DND-41 (cell line): ENCODE measurements around the gene GP9.

ENCODE experiments used
- ATAC-seq: fragments of 200-7000 bp; cut with Tn5 transposase; 3 replicates; pipeline ENCODE4 v1.9.1; 2021; ENCODE audit warnings: low read depth; ENCODE audit not compliant: insufficient read depth
- DNase-seq: peaks from one replicate; pipeline ENCODE4 v3.0.0-alpha.2; 2020
- H2AFZ ChIP-seq: 2 replicates; pipeline ENCODE4 v1.6.0; 2012; ENCODE audit warnings: low read depth, low read length
- H3K27ac ChIP-seq: 2 replicates; pipeline ENCODE4 v1.5.1; 2012; ENCODE audit warnings: low read length, inconsistent platforms
- H3K27me3 ChIP-seq: fragments of 200-600 bp; sonication (generic); 2 replicates; pipeline ENCODE4 v1.6.0; 2012; ENCODE audit warnings: low read length, mild to moderate bottlenecking, inconsistent platforms; ENCODE audit not compliant: insufficient read depth, poor library complexity
- H3K36me3 ChIP-seq: 2 replicates; pipeline ENCODE4 v1.5.1; 2012; ENCODE audit warnings: low read length, inconsistent platforms; ENCODE audit not compliant: insufficient read depth
- H3K4me1 ChIP-seq: 2 replicates; pipeline ENCODE4 v1.5.1; 2012; ENCODE audit warnings: mild to moderate bottlenecking, low read length; ENCODE audit not compliant: insufficient read depth
- H3K4me2 ChIP-seq: 2 replicates; pipeline ENCODE4 v1.6.0; 2012; ENCODE audit warnings: mild to moderate bottlenecking, moderate library complexity, low read length, inconsistent platforms; ENCODE audit not compliant: insufficient read depth
- H3K4me3 ChIP-seq, 2 experiments: fragments of 200-600 bp in 1 of 2; shearing (Covaris generic) in 1 of 2; 2 replicates each; pipeline ENCODE4 v1.5.1; 2012 to 2016; ENCODE audit warnings: inconsistent platforms in 2 of 2, low read length in 2 of 2, mild to moderate bottlenecking in 2 of 2, low read depth in 1 of 2, moderate library complexity in 1 of 2
- H3K79me2 ChIP-seq: 2 replicates; pipeline ENCODE4 v1.6.0; 2012; ENCODE audit warnings: low read length, inconsistent platforms; ENCODE audit not compliant: insufficient read depth
- H3K9ac ChIP-seq: 2 replicates; pipeline ENCODE4 v1.6.0; 2012; ENCODE audit warnings: low read depth, mild to moderate bottlenecking, inconsistent platforms, low read length, moderate library complexity
- H3K9me3 ChIP-seq: 2 replicates; pipeline ENCODE4 v1.5.1; 2012; ENCODE audit warnings: low read length, moderate library complexity, mild to moderate bottlenecking, inconsistent platforms; ENCODE audit not compliant: insufficient read depth, severe bottlenecking
- H4K20me1 ChIP-seq: 2 replicates; pipeline ENCODE4 v1.6.0; 2012; ENCODE audit warnings: low read length; ENCODE audit not compliant: insufficient read depth
- EZH2 ChIP-seq: IDR thresholded peaks from 3 replicates; pipeline ENCODE4 v1.6.1; 2012; ENCODE audit warnings: borderline replicate concordance, low read depth, mild to moderate bottlenecking, moderate library complexity, low read length, inconsistent platforms; ENCODE audit not compliant: severe bottlenecking
- TF ChIP-seq, protein P1 (sequence below): IDR thresholded peaks from 2 replicates; pipeline ENCODE4 v1.5.1; 2012; ENCODE audit warnings: borderline replicate concordance, low read length, moderate library complexity, mild to moderate bottlenecking; ENCODE audit not compliant: poor library complexity, severe bottlenecking; ENCODE audit errors: extremely low read depth

Gene GP9

DNA sequence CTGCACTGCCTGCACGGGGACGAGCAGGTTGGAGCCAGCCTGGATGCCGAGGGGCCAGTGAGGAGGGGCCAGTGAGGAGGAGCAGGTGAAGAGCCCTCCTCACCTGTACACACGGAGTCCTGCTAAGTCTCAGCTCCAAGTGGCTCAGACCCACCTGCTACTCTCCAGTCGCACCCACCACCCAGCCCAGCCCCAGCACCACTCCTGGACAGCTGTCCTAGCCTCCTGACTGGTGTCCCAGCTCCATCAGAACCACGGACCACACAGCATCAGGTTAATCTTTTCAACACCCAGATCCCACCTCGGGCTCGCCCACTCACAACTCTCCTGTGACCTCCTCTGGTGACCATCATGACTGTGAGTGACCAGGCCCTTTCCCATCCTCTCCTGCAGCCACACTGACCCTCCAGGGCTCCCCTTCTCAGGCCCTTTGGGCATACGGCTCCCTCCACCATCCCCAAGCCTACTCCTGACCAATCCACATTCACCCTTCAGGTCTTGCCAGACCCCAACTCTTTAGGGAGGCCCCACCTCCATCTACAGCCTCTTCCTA lies 45.7 kb upstream of the GP9 start:
- Histone ChIP-seq H4K20me1 (no peaks in the 10 kb centered on the region), H3K4me2 (no peak overlapping the region), H3K36me3 (no peaks in the 10 kb centered on the region), H3K9me3 (no peaks in the 10 kb centered on the region), H2AFZ (peak overlapping the region; percentile 79), H3K4me3 (no peak overlapping the region), H3K27ac (peak overlapping the region; percentile 78), H3K4me1 (peaks cover 23% of the 10 kb centered on the region), H3K79me2 (no peaks in the 10 kb centered on the region), H3K9ac (peak overlapping the region; percentile 51), H3K27me3 (no peaks in the 10 kb centered on the region)
- no peak for ATAC-seq
- TF ChIP-seq, protein P1, sequence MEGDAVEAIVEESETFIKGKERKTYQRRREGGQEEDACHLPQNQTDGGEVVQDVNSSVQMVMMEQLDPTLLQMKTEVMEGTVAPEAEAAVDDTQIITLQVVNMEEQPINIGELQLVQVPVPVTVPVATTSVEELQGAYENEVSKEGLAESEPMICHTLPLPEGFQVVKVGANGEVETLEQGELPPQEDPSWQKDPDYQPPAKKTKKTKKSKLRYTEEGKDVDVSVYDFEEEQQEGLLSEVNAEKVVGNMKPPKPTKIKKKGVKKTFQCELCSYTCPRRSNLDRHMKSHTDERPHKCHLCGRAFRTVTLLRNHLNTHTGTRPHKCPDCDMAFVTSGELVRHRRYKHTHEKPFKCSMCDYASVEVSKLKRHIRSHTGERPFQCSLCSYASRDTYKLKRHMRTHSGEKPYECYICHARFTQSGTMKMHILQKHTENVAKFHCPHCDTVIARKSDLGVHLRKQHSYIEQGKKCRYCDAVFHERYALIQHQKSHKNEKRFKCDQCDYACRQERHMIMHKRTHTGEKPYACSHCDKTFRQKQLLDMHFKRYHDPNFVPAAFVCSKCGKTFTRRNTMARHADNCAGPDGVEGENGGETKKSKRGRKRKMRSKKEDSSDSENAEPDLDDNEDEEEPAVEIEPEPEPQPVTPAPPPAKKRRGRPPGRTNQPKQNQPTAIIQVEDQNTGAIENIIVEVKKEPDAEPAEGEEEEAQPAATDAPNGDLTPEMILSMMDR = no peak
- no peak for TF ChIP-seq EZH2
- DNase-seq = no peak

DNA sequence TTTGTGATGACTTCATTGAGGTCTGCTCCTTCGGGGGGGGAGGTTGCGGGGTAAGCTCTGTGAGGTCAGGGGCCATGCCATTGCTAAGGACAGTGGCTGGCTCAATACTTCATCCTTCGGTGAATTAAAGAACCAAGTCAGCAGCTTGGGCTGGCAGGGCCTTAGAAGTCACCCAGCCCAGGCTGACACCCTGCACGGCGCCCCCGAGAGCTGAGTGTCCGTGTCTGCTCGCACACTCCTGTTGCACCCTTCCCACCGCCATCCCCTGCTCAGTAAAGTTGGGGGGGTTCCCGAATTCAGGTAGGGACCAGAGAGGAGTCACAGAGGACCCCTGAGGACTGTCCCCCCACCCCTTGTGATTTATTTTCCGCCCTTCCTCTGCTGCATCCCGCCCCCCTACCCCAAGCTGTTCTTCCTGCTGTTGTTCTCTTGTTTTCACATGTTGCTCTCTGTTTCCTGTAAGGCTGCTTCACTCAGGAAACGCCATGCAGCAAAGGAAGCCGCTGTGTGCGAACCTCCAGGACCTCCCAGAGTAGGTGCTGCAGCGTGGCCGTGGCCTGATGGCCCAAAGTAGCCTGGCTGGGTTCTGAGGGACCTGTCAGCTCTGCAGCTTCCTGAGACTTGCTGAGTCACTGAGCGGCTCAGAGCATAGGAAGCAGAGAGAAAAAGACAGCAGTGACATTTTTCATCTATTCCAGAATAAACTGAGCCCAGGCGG lies 45.0 kb upstream of the GP9 start:
- peak overlapping the region in 1 of 2 experiments; percentile 4; a peak in 1 of 4 replicates for H3K4me3 ChIP-seq
- peak; percentile 72 for ATAC-seq
- H3K4me1 ChIP-seq = peaks cover 23% of the 10 kb centered on the region
- no peaks in the 10 kb centered on the region for H3K36me3 ChIP-seq
- H4K20me1 ChIP-seq = no peaks in the 10 kb centered on the region
- H3K27ac ChIP-seq = peak overlapping the region; percentile 78
- TF ChIP-seq, protein P1 = no peak
- no peak for TF ChIP-seq EZH2
- no peaks in the 10 kb centered on the region for H3K79me2 ChIP-seq
- no peaks in the 10 kb centered on the region for H3K27me3 ChIP-seq
- H2AFZ ChIP-seq = peak overlapping the region; percentile 79
- peak overlapping the region; percentile 51 for H3K9ac ChIP-seq
- H3K9me3 ChIP-seq = no peaks in the 10 kb centered on the region
- DNase-seq = peak; percentile 63
- H3K4me2 ChIP-seq = peak overlapping the region; percentile 51

DNA sequence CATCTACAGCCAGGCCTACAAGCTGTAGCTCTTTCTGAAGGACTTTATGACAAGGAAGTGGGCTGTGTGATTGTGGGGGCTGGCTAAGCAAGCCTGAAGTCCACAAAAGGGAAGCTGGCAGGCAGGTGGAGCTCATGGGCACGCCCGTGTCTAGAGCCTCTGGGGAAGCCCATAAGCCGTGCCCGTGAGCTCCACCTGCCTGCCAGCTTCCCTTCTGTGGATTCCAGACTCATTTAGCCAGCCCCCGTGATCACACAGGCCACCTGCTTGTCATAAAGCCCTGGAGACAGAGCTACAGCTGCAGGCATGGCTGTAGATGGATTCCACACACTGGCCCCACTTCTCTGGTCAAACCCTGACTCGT lies 44.2 kb upstream of the GP9 start:
- Histone ChIP-seq H3K4me2 (peak overlapping the region; percentile 51), H3K4me3 (no peak overlapping the region), H3K27ac (peak overlapping the region; percentile 78), H3K9ac (peak overlapping the region; percentile 51), H3K27me3 (no peaks in the 10 kb centered on the region), H3K36me3 (no peaks in the 10 kb centered on the region), H3K79me2 (no peaks in the 10 kb centered on the region), H2AFZ (peak overlapping the region; percentile 79), H4K20me1 (no peaks in the 10 kb centered on the region), H3K4me1 (peaks cover 23% of the 10 kb centered on the region), H3K9me3 (no peaks in the 10 kb centered on the region)
- ATAC-seq (peak; percentile 81), DNase-seq (peak; percentile 72)
- TF ChIP-seq EZH2 = no peak
- TF ChIP-seq, protein P1 = peak; percentile 52
